ENCODE results near the gene LAMC2. TPM values are rescaled to one million over a fixed set of nuclear protein-coding genes. Genes with fewer than 3 reads are reported as not detected.

LAMC2 gene
- 1.9 and 2.4 TPM in 2 replicates for total RNA-seq (2014; rRNA removed; shearing (Covaris generic))
- polyA plus RNA-seq (2016; fragmentation: Nextera tagmentation; extraction: Ambion mirVana) = 2.7 and 3.2 TPM in 2 replicates

DNA sequence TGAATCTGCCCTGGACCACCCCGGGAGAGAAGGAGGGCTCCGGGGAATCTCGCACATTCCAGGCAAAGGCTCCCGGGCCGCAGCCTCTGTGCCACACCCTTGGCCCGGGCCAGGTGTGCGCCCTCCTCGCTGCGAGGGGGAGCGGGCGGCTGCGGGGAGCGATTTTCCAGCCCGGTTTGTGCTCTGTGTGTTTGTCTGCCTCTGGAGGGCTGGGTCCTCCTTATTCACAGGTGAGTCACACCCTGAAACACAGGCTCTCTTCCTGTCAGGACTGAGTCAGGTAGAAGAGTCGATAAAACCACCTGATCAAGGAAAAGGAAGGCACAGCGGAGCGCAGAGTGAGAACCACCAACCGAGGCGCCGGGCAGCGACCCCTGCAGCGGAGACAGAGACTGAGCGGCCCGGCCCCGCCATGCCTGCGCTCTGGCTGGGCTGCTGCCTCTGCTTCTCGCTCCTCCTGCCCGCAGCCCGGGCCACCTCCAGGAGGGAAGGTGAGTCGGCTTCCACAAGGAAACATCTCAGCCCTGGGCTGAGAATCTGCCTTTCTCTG lies at the start of gene LAMC2:
TSS of gene LAMC2 (plus strand) at position 324 of the 550 bp plus-strand sequence. CDS start at position 413, 89 bp downstream.
- Histone ChIP-seq H3K36me3 (ENCODE audit: low read depth) (no peaks in the 10 kb centered on the region), H3F3A (ENCODE audit: insufficient read depth) (peaks cover 22% of the 10 kb centered on the region), H2AFZ (no peak within 1 kb of the TSS), H3K9ac (no peak within 1 kb of the TSS), H4K20me1 (ENCODE audit: insufficient read depth) (no peaks in the 10 kb centered on the region), H3K9me2 (ENCODE audit: insufficient read depth) (no peaks in the 10 kb centered on the region), H3K9me3 (ENCODE audit: low read depth) (no peaks in the 10 kb centered on the region), H3K27ac (no peak within 1 kb of the TSS), H3K27me3 (replicated peaks; ENCODE audit: insufficient read depth) (no peaks in the 10 kb centered on the region), H3K4me3 (no peak within 1 kb of the TSS), H3K4me2 (ENCODE audit: unreplicated experiment) (no peak within 1 kb of the TSS), H3K4me1 (ENCODE audit: insufficient read depth) (peaks cover 6% of the 10 kb centered on the region), H3K79me2 (ENCODE audit: insufficient read depth) (no peaks in the 10 kb centered on the region)
- no peak for DNase-seq
- 56 to 59% methylated on average over 25 to 30 of the region's 30 CpGs for WGBS, 2 experiments (ENCODE audit: low coverage in 1 of 2, low lambda C conversion rate in 2 of 2, missing lambda C conversion rate in 2 of 2)
- TF ChIP-seq EZH2 (IDR thresholded peaks at IDR 0.05; ENCODE audit: insufficient read depth, poor library complexity, severe bottlenecking) (no peak), EZH2phosphoT487 (IDR thresholded peaks at IDR 0.05; ENCODE audit: insufficient read depth, low read depth) (no peak)
- in situ Hi-C loops (cut with MboI) = no loop called here

DNA sequence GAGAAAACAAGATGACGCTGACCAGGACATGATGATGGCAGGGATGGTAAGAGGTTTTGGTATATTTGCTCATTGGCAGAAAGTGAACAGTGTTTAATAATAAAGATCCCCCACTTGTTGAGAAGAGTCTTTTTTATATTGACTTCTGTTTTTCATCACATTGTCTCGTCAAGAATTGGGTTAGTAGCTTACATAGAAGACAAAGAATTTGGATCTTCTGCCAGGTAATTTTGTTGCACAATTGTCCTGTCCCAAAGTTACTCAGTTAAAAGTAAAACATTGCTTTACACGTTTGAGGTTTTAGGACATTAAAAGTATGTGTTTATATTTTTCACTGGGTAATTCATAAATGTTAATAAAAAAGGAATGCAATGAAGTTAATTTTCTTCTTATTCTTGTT lies 48.3 kb upstream of the LAMC2 start:
- WGBS, 2 experiments (ENCODE audit: low coverage in 1 of 2, low lambda C conversion rate in 2 of 2, missing lambda C conversion rate in 2 of 2) = 5 to 7% methylated on average over 3 of the region's 3 CpGs
- H3K4me2 ChIP-seq (ENCODE audit: unreplicated experiment) = peak overlapping the region; percentile 56
- H2AFZ ChIP-seq = no peak overlapping the region
- H3K4me3 ChIP-seq = no peak overlapping the region; the same call in 1 of the 2 replicates
- in situ Hi-C loops (cut with MboI) = loop anchor here (10.0 kb wide), 1 partner anchor 173 kb away; no protein-coding TSS in a partner anchor
- H3K79me2 ChIP-seq (ENCODE audit: insufficient read depth) = peaks cover 49% of the 10 kb centered on the region
- H3K9me3 ChIP-seq (ENCODE audit: low read depth) = no peaks in the 10 kb centered on the region
- no peaks in the 10 kb centered on the region for H3K9me2 ChIP-seq (ENCODE audit: insufficient read depth)
- no peaks in the 10 kb centered on the region for H4K20me1 ChIP-seq (ENCODE audit: insufficient read depth)
- peak overlapping the region; percentile 78 for H3K27ac ChIP-seq
- peak overlapping the region; percentile 15 for H3K9ac ChIP-seq
- peaks cover 54% of the 10 kb centered on the region for H3K4me1 ChIP-seq (ENCODE audit: insufficient read depth)
- H3K36me3 ChIP-seq (ENCODE audit: low read depth) = peaks cover 84% of the 10 kb centered on the region
- TF ChIP-seq EZH2phosphoT487 (IDR thresholded peaks at IDR 0.05; ENCODE audit: insufficient read depth, low read depth) (no peak), EZH2 (IDR thresholded peaks at IDR 0.05; ENCODE audit: insufficient read depth, poor library complexity, severe bottlenecking) (no peak)
- no peaks in the 10 kb centered on the region for H3K27me3 ChIP-seq (replicated peaks; ENCODE audit: insufficient read depth)
- DNase-seq = peak; percentile 78
- peaks cover 84% of the 10 kb centered on the region for H3F3A ChIP-seq (ENCODE audit: insufficient read depth)

DNA sequence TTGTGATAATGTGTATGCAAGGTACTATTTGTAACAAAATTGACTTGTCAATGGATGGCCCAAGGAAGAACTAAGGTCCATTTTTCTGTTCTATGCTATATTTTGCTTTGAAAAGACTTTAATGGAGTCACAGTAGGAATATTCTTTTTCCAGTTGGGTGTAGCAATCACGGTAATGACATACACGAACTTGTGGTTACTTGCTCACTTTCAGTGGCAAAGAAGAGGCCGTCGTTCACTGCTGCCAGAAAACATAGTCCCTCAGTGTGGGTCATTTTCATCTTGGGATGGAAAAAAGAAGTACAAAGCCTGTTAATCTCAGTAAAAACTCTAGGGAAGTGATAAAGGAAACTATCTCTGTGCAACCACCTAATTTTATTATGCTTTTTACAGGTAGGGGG lies 47.8 kb upstream of the LAMC2 start:
- DNase-seq = peak; percentile 73

DNA sequence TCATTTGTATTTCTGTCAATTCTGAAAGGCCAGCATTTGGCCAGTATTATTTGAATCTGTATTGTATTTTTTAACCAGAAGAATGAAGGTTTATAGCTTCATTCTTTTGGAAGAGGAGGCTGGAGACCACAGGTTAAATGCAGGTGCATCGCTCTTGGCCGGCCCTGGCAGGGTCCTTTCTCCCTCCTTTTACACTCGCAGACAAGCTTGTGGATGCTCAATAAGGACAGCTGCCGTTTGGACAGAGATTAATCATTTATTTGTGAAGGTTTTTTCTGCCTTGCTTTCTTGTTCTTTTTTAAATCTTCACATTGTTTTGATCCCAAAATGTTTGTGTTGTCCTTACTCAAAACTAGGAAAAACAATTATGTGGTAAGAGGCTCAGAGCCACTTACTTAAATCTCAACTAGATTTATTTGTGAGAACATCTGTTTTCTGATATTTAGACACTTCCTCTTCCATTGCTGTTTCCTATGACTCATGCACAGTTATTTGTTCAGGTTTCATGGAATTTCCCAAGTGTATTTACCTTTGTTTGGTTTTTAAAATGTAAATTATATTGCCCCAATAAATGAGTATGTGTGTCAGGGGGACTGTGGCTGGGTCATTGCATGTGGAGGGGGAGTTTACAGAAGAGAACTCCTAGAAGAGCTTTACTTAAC lies 46.7 kb upstream of the LAMC2 start:
- Histone ChIP-seq H3K27me3 (replicated peaks; ENCODE audit: insufficient read depth) (no peaks in the 10 kb centered on the region), H3K9me2 (ENCODE audit: insufficient read depth) (no peaks in the 10 kb centered on the region), H2AFZ (no peak overlapping the region), H3K36me3 (ENCODE audit: low read depth) (peaks cover 84% of the 10 kb centered on the region), H3K4me3 (0 out of 2 replicates have a peak overlapping the region, but pooled peaks have one; percentile 12), H3F3A (ENCODE audit: insufficient read depth) (peaks cover 89% of the 10 kb centered on the region), H3K9ac (0 out of 2 replicates have a peak overlapping the region, but pooled peaks have one; percentile 15), H3K4me1 (ENCODE audit: insufficient read depth) (peaks cover 54% of the 10 kb centered on the region), H4K20me1 (ENCODE audit: insufficient read depth) (no peaks in the 10 kb centered on the region), H3K9me3 (ENCODE audit: low read depth) (no peaks in the 10 kb centered on the region), H3K4me2 (ENCODE audit: unreplicated experiment) (peak overlapping the region; percentile 56), H3K27ac (peak overlapping the region; percentile 78), H3K79me2 (ENCODE audit: insufficient read depth) (peaks cover 35% of the 10 kb centered on the region)
- in situ Hi-C loops (cut with MboI) = loop anchor here (10.0 kb wide), 1 partner anchor 175 kb away; no protein-coding TSS in a partner anchor
- 57 to 59% methylated on average over 4 of the region's 4 CpGs for WGBS, 2 experiments (ENCODE audit: low coverage in 1 of 2, low lambda C conversion rate in 2 of 2, missing lambda C conversion rate in 2 of 2)
- TF ChIP-seq EZH2phosphoT487 (IDR thresholded peaks at IDR 0.05; ENCODE audit: insufficient read depth, low read depth) = no peak
- TF ChIP-seq EZH2 (IDR thresholded peaks at IDR 0.05; ENCODE audit: insufficient read depth, poor library complexity, severe bottlenecking) = no peak
- DNase-seq = peak; percentile 69

More for the DNA sequence above, 47.8 kb upstream of the LAMC2 start:
- no peak overlapping the region for H3K4me3 ChIP-seq
- H3K9ac ChIP-seq = peak overlapping the region; percentile 15
- no peaks in the 10 kb centered on the region for H3K9me3 ChIP-seq (ENCODE audit: low read depth)
- WGBS, 2 experiments (ENCODE audit: low coverage in 1 of 2, low lambda C conversion rate in 2 of 2, missing lambda C conversion rate in 2 of 2) = 8% methylated on average over 4 of the region's 4 CpGs
- no peaks in the 10 kb centered on the region for H3K27me3 ChIP-seq (replicated peaks; ENCODE audit: insufficient read depth)
- peak overlapping the region; percentile 56 for H3K4me2 ChIP-seq (ENCODE audit: unreplicated experiment)
- H2AFZ ChIP-seq = no peak overlapping the region
- in situ Hi-C loops (cut with MboI) = loop anchor here (10.0 kb wide), 1 partner anchor 174 kb away; no protein-coding TSS in a partner anchor
- peaks cover 85% of the 10 kb centered on the region for H3F3A ChIP-seq (ENCODE audit: insufficient read depth)
- H3K4me1 ChIP-seq (ENCODE audit: insufficient read depth) = peaks cover 54% of the 10 kb centered on the region
- no peaks in the 10 kb centered on the region for H4K20me1 ChIP-seq (ENCODE audit: insufficient read depth)
- H3K27ac ChIP-seq = peak overlapping the region; percentile 78
- H3K79me2 ChIP-seq (ENCODE audit: insufficient read depth) = peaks cover 45% of the 10 kb centered on the region
- TF ChIP-seq EZH2phosphoT487 (IDR thresholded peaks at IDR 0.05; ENCODE audit: insufficient read depth, low read depth) = no peak
- TF ChIP-seq EZH2 (IDR thresholded peaks at IDR 0.05; ENCODE audit: insufficient read depth, poor library complexity, severe bottlenecking) = no peak
- peaks cover 84% of the 10 kb centered on the region for H3K36me3 ChIP-seq (ENCODE audit: low read depth)
- no peaks in the 10 kb centered on the region for H3K9me2 ChIP-seq (ENCODE audit: insufficient read depth)
